Dedifferentiated amniotic fluid mesenchymal stem cell (primary cell): ENCODE data around the gene SAMHD1.
"Not testable (repeated sequence)": the region's sequence is repeated elsewhere in the genome, so short reads cannot be mapped to it uniquely, and the experiment has no call there.

Experiments
- DNase-seq: peaks from one replicate; pipeline ENCODE4 v3.0.0-alpha.2; 2016; ENCODE audit errors: extremely low spot score

The SAMHD1 gene

DNA sequence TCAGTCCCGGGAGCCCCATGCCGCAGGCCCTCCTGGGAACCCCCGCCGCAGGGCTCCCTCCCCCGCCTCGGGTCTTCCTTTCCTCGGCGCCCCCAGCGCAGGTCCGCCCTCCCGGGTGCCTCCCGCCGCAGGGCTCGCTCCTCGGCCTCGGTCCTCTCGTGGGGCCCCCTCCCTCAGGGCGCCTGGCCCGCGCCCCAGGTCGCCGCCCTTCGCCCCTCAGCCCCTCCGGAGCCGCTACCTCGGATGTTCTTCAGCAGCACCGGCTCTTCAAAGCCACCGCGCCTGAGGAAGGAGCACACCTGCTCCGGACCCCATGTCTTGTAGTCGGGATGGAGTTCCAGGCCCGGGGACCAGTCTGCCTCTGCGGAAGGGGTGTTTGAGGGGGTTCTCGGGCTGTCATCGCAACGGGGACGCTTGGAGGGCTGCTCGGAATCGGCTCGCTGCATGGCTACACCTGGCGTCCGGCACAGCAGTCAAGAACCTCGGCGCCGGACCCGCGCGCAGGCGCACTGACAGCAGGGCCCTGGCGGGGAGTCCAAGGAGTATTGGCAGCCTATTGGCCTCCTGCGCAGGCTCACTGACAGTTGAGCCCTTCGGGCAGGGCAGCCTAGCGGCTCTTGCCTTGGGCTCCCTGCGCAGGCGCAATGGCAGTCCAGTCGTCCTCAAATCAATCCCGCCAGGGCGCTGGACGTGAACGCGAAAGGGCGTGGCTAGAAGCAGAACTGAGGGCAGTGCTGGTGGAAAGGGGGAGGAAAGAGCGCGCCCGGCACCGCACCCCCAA lies at the start of gene SAMHD1:
Gene SAMHD1 (minus strand): TSS at position 511 of the 781 bp plus-strand sequence. CDS start 65 bp downstream, at position 446.
- DNase-seq = peak; percentile 97

DNA sequence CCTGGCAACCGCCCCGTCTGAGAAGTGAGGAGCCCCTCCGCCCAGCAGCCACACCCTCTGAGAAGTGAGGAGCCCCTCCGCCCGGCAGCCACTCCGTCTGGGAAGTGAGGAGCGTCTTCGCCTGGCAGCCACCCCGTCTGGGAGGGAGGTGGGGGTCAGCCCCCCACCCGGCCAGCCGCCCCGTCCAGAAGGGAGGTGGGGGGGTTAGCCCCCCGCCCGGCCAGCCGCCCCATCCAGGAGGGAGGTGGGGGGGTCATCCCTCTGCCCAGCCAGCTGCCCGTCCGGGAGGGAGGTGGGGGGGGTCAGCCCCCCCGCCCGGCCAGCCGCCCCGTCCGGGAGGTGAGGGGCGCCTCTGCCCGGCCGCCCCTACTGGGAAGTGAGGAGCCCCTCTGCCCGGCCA lies 48.7 kb upstream of the SAMHD1 start:
- DNase-seq = not testable (repeated sequence)

DNA sequence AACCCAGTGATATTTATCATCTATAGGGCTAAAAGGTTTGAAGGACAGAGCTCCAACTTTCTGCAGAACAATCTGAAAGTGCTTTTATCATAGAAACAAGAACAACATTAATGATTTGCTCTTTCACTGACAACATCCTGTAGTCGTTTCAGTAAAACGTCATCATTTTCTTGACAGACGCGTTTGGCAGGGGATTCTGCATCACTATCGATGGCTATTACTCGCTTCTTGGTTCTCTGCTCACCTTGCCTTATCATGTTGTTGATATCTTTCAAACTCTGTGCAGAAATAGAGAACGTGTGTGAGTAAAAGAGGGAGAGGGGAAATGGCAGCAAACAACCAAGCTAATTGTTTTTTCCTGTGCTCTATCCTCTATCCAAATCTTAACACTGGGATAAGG lies 47.1 kb upstream of the SAMHD1 start:
- DNase-seq = no peak

GRCh38 chr20:36997121-36997520 lies 45.6 kb upstream of the SAMHD1 start:
- DNase-seq = no peak

GRCh38 chr20:36994221-36994620 lies 42.7 kb upstream of the SAMHD1 start:
- not testable (repeated sequence) for DNase-seq

DNA sequence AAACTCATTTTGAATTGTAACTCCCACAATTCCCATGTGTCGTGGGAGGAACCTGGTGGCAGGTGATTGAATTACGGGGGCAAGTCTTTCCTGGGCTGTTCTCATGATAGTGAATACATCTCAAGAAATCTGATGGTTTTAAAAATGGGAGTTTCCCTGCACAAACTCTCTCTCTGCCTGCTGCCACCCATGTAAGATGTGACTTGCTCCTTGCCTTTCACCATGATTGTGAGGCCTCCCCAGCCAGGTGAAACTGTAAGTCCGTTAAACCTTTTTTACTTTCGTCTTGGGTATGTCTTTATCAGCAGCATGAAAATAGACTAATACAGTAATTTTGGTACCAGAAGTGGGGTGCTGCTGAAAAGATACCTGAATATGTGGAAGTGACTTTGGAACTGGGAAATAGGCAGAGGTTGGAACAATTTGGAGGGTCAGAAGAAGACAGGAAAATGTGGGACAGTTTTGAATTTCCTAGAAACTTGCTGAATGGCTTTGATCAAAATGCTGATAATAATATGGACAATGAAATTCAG lies 41.4 kb upstream of the SAMHD1 start:
- DNase-seq = no peak

GRCh38 chr20:36991703-36992102 lies 40.2 kb upstream of the SAMHD1 start:
- DNase-seq = no peak

- DNase-seq = no peak
These were observed 38.3 kb upstream of the SAMHD1 start for GRCh38 chr20:36989797-36990196.

DNA sequence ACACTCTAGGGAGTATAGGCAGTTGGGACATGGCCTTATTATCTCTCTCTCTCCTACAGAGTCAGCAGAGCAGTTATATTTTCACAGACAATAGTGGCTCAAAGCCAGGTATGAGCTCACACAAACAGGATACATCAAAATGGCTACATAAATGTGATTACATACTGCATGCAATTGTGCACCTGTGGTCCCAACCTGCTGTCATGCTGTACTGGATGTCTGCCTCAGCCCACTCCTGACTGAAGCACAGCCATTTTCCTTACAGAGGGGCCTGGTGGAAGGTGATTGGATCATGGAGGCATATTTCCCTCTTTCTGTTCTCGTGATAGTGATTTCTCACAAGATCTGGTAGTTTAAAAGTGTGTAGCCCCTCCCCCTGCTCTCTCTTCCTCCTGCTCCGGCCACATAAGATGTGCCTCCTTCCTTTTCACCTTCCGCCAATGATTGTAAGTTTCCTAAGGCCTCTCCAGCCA lies 37.0 kb upstream of the SAMHD1 start:
- no peak for DNase-seq

DNA sequence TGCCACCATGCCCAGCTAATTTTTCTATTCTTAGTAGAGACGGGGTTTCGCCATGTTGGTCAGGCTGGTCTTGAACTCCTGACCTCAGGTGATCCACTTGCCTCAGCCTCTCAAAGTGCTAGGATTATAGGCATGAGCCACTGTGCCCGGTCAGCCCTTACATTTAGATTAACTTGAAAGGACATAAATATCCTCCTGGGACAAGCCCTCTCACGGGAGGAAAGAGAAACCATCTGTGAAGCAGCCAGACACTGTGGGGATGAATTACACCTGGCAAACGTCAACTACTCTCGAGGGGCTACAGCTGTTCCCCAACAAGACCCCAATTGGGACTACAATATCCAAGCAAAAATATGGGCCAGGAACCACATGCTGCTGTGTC lies 32.7 kb upstream of the SAMHD1 start:
- no peak for DNase-seq

- no peak for DNase-seq
These were observed 23.8 kb upstream of the SAMHD1 start for GRCh38 chr20:36975099-36975818.

DNA sequence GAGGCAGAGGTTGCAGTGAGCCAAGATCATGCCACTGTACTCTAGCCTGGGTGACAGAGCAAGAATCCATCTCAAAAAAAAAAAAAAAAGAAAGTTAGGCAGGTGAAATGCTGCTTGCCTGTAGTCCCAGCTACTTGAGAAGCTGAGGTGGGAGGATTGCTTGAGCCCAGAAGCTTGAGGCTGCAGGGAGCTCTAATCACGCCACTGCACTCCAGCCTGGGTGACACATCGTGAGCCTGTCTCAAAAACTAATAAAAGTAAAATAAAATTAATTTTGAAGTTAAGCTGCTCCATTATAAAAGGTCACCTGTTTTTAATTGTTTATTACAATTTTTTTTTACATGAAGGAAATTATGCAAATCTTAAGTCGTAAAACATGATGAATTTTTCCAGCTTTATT lies 23.2 kb upstream of the SAMHD1 start:
- no peak for DNase-seq

DNA sequence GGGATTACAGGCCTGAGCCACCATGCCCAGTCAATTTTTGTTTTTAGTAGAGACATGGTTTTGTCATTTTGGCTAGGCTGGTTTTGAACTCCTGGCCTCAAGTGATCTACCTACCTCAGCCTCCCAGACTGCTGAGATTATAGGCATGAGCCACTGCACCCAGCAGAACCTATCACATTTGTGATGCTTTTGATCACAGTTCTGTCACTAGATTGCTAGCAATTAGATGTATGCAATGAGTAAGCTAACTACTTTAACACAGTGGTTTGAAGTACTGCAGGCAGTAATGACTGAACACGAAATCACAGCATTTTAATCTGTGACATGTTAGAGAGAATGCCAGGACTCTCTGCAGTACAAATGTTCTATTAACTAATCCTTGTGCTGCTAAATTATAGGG lies 19.6 kb upstream of the SAMHD1 start:
- DNase-seq = no peak

DNA sequence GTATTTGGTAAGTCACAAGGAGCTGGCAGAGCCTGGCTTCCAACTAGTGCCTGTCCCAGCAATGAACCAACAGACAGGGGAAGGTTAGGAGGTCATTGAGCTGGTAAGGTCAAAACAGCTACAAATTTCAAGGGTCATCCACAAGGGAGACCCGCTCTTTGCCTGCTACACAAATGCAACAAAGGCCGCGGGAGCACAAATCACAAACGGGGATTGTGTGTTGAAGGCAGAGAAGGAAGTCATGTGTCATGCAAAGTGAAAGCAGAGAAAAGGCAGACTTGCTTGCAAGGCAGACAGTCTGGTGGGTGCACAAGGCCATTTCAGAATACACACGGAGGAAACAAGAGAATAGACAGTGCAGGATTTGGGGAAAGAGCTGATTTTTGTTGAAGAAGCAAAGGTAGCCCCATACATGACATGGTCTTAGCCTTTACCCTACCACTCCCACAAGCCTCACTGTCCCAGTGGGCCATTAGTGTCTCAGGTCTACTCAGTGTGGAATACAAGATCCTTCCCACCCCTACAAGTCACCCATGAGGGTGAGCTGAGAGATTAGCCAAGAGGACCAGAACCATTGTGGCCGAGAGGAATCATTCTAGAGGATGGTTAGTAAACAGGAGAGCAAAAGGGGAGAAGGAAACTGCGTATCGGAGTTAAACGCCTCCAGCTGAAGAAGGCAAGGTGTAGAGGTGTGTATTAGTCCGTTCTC lies 18.1 kb upstream of the SAMHD1 start:
- DNase-seq = no peak

GRCh38 chr20:36969051-36969450 lies 17.5 kb upstream of the SAMHD1 start:
- no peak for DNase-seq

DNA sequence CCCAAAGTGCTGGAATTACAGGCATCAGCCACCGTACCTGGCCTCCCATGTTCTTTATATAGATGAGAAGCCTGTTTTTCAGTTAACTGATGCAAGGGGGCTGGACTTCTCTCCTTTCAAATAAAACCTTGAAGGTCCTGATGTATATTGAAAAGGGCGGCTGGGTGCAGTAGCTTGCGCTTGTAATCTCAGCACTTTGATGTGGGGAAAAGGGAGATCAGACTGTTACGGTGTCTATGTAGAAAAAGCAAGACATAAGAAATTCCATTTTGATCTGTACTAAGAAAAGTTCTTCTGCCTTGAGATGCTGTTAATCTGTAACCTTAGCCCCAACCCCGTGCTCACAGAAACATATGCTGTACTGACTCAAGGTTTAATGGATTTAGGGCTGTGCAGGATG lies 16.1 kb upstream of the SAMHD1 start:
- no peak for DNase-seq

- DNase-seq = not testable (repeated sequence)
These were observed 15.5 kb upstream of the SAMHD1 start for GRCh38 chr20:36966965-36967364.

GRCh38 chr20:36962354-36962941 lies 10.9 kb upstream of the SAMHD1 start:
- not testable (repeated sequence) for DNase-seq

DNA sequence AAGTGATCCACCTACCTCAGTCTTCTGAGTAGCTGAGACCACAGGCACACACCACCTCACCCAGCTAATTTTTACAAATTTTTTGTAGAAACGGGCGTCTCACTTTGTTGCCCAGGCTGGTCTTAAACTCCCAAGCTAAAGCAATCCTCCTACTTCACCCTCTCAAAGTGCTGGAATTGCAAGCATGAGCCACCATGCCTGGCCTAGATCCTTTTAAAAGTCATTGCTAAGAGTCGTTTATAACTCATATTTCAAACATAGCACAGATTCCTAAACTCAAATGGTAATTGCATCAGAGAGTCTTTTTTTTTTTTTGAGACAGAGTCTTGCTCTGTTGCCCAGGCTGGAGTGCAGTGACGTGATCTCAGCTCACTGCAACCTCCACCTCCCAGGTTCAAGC lies 7.7 kb upstream of the SAMHD1 start:
- peak; percentile 58 for DNase-seq

- no peak for DNase-seq
These were observed 6.6 kb upstream of the SAMHD1 start for GRCh38 chr20:36957875-36958667.

DNA sequence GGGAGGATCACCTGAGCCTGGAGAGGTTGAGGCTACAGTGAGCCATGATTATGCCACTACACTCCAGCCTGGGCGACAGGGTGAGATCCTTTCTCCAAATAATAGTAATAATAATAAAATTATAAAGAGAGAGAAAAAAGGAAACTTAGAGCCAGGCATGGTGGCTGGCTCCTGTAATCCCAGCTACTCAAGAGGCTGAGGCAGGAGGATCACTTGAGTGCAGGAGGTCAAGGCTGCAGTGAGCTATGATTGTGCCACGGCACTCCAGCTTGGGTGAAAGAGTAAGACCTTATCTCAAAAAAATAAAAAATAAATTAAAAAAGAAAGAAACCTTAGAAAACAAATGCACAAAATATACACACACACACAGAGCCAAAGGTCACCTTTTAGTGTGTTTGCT lies 5.2 kb upstream of the SAMHD1 start:
- no peak for DNase-seq
